Trophoblast cell (in vitro differentiated cells and primary cell): Measurements from ENCODE around the gene STOM.

Experiments
- DNase-seq, 2 donors: peaks; one replicate each; pipeline ENCODE4 v3.0.0-alpha.2; 2016
- H2AFZ ChIP-seq: 2 replicates; pipeline ENCODE4 v1.6.1; 2013; ENCODE audit warnings: low read length, moderate library complexity, mild to moderate bottlenecking; ENCODE audit not compliant: insufficient read depth, poor library complexity
- H2AK5ac ChIP-seq: 2 replicates; pipeline ENCODE4 v1.6.1; 2013; ENCODE audit warnings: mild to moderate bottlenecking, low read length
- H2BK120ac ChIP-seq: 2 replicates; pipeline ENCODE4 v1.6.1; 2013; ENCODE audit warnings: low read length, mild to moderate bottlenecking, moderate library complexity; ENCODE audit not compliant: insufficient read depth, poor library complexity
- H2BK12ac ChIP-seq: 2 replicates; pipeline ENCODE4 v1.6.1; 2013; ENCODE audit warnings: mild to moderate bottlenecking, low read length, moderate library complexity
- H2BK5ac ChIP-seq: 2 replicates; pipeline ENCODE4 v1.6.1; 2013; ENCODE audit warnings: low read length, low read depth, moderate library complexity, mild to moderate bottlenecking; ENCODE audit not compliant: poor library complexity
- H3K14ac ChIP-seq: 2 replicates; pipeline ENCODE4 v1.6.1; 2013; ENCODE audit warnings: mild to moderate bottlenecking, low read length
- H3K18ac ChIP-seq: 2 replicates; pipeline ENCODE4 v1.6.1; 2013; ENCODE audit warnings: mild to moderate bottlenecking, low read length
- H3K23ac ChIP-seq: 2 replicates; pipeline ENCODE4 v1.6.1; 2013; ENCODE audit warnings: low read length
- H3K27ac ChIP-seq: 2 replicates; pipeline ENCODE4 v1.5.1; 2013; ENCODE audit warnings: low read depth, mild to moderate bottlenecking, inconsistent platforms, low read length, moderate library complexity
- H3K27me3 ChIP-seq: 2 replicates; pipeline ENCODE4 v1.6.1; 2013; ENCODE audit warnings: inconsistent platforms, mild to moderate bottlenecking, low read length, moderate library complexity; ENCODE audit not compliant: insufficient read depth
- H3K36me3 ChIP-seq, 2 experiments: 1 replicate in 1 of 2; 2 replicates in 1 of 2; pipeline ENCODE4 v1.6.1; 2013; ENCODE audit warnings: low read length in 2 of 2, mild to moderate bottlenecking in 2 of 2, moderate library complexity in 1 of 2; ENCODE audit not compliant: insufficient read depth in 2 of 2, control insufficient read depth in 1 of 2
- H3K4ac ChIP-seq: 2 replicates; pipeline ENCODE4 v1.6.1; 2013; ENCODE audit warnings: low read depth, mild to moderate bottlenecking, low read length, moderate library complexity
- H3K4me1 ChIP-seq, 2 experiments: 1 replicate in 1 of 2; 2 replicates in 1 of 2; pipeline ENCODE4 v1.6.1; 2013; ENCODE audit warnings: low read length in 2 of 2, mild to moderate bottlenecking in 2 of 2, moderate library complexity in 1 of 2; ENCODE audit not compliant: insufficient read depth in 2 of 2, control insufficient read depth in 1 of 2
- H3K4me2 ChIP-seq: 2 replicates; pipeline ENCODE4 v1.6.1; 2013; ENCODE audit warnings: inconsistent platforms, mild to moderate bottlenecking, low read length, moderate library complexity
- H3K4me3 ChIP-seq: 2 replicates; pipeline ENCODE4 v1.5.1; 2013; ENCODE audit warnings: mild to moderate bottlenecking, low read depth, low read length, inconsistent platforms
- H3K79me1 ChIP-seq: one replicate; pipeline ENCODE4 v1.6.1; 2013; ENCODE audit warnings: low read length
- H3K79me2 ChIP-seq: 2 replicates; pipeline ENCODE4 v1.6.1; 2013; ENCODE audit warnings: low read length, mild to moderate bottlenecking; ENCODE audit not compliant: control insufficient read depth, insufficient read depth, poor library complexity
- H3K9ac ChIP-seq: 2 replicates; pipeline ENCODE4 v1.6.1; 2013; ENCODE audit warnings: mild to moderate bottlenecking, low read length
- H3K9me3 ChIP-seq: 2 replicates; pipeline ENCODE4 v1.6.1; 2013; ENCODE audit warnings: low read depth, mild to moderate bottlenecking, control low read depth, inconsistent platforms, low read length; ENCODE audit not compliant: insufficient read depth
- H4K12ac ChIP-seq: 2 replicates; pipeline ENCODE4 v1.6.1; 2013; ENCODE audit warnings: low read depth, mild to moderate bottlenecking, low read length, moderate library complexity
- H4K8ac ChIP-seq: 2 replicates; pipeline ENCODE4 v1.6.1; 2013; ENCODE audit warnings: low read depth, mild to moderate bottlenecking, low read length, moderate library complexity
- H4K91ac ChIP-seq: one replicate; pipeline ENCODE4 v1.6.1; 2013; ENCODE audit warnings: low read depth, mild to moderate bottlenecking, low read length, moderate library complexity
- WGBS: extraction: QIAGEN DNeasy Blood & Tissue Kit; methylation state at CpG from one replicate; pipeline ENCODE4 v1.1.7; 2013; ENCODE audit warnings: missing lambda C conversion rate; ENCODE audit not compliant: insufficient read length, insufficient coverage; ENCODE audit errors: extremely low coverage; 5-methylcytosine and 5-hydroxymethylcytosine counted together

The STOM gene

GRCh38 chr9:121368745-121369144 lies 1.3 kb downstream of the STOM start:
- Histone ChIP-seq H3K36me3 (peaks cover 3 to 4% of the 10 kb centered on the region in 2 experiments), H3K4me2 (peak overlapping the region; percentile 64), H3K79me1 (peaks cover 19% of the 10 kb centered on the region), H3K9me3 (no peaks in the 10 kb centered on the region), H3K27me3 (no peaks in the 10 kb centered on the region), H2AK5ac (no peak overlapping the region), H3K4me1 (peaks cover 7% of the 10 kb centered on the region in 2 experiments), H3K18ac (peak overlapping the region; percentile 79), H3K79me2 (peaks cover 12% of the 10 kb centered on the region), H3K4ac (peak overlapping the region; percentile 98), H4K8ac (peak overlapping the region; percentile 29), H3K9ac (no peak overlapping the region), H4K12ac (peak overlapping the region; percentile 49), H3K4me3 (peak overlapping the region; percentile 49), H3K27ac (peak overlapping the region; percentile 95), H2BK120ac (peak overlapping the region; percentile 46), H2BK12ac (peak overlapping the region; percentile 67), H4K91ac (peak overlapping the region; percentile 60), H2AFZ (no peak overlapping the region), H3K14ac (peak overlapping the region; percentile 80), H3K23ac (no peak overlapping the region), H2BK5ac (peak overlapping the region; percentile 66)
- WGBS = no CpG with 5 or more reads among the region's 8 CpGs
- no peak for DNase-seq

- Histone ChIP-seq H3K4ac (no peak overlapping the region), H4K12ac (no peak overlapping the region), H3K27ac (peak overlapping the region; percentile 95), H3K36me3 (peaks cover 3 to 4% of the 10 kb centered on the region in 2 experiments), H4K91ac (no peak overlapping the region), H2BK12ac (no peak overlapping the region), H3K27me3 (no peaks in the 10 kb centered on the region), H3K79me2 (peaks cover 12% of the 10 kb centered on the region), H2BK5ac (peak overlapping the region; percentile 60), H3K4me1 (peaks cover 7% of the 10 kb centered on the region in 2 experiments), H3K4me3 (no peak overlapping the region), H3K23ac (no peak overlapping the region), H4K8ac (no peak overlapping the region), H3K14ac (peak overlapping the region; percentile 54), H3K9ac (peak overlapping the region; percentile 74), H3K18ac (no peak overlapping the region), H2BK120ac (no peak overlapping the region), H3K79me1 (peaks cover 19% of the 10 kb centered on the region), H3K4me2 (peak overlapping the region; percentile 64), H3K9me3 (no peaks in the 10 kb centered on the region), H2AFZ (no peak overlapping the region), H2AK5ac (no peak overlapping the region)
- no peak for DNase-seq
- no CpG with 5 or more reads among the region's 1 CpG for WGBS
These were observed 1.9 kb downstream of the STOM start for GRCh38 chr9:121368138-121368522.

- Histone ChIP-seq H3K36me3 (peaks cover 3 to 4% of the 10 kb centered on the region in 2 experiments), H4K91ac (no peak overlapping the region), H3K4me1 (peaks cover 7% of the 10 kb centered on the region in 2 experiments), H3K9me3 (no peaks in the 10 kb centered on the region), H2BK5ac (no peak overlapping the region), H2AFZ (no peak overlapping the region), H4K8ac (no peak overlapping the region), H3K79me1 (peaks cover 19% of the 10 kb centered on the region), H3K4me3 (no peak overlapping the region), H3K14ac (no peak overlapping the region), H3K18ac (no peak overlapping the region), H3K9ac (no peak overlapping the region), H3K27me3 (no peaks in the 10 kb centered on the region), H3K23ac (no peak overlapping the region), H3K27ac (peak overlapping the region; percentile 90), H3K4me2 (peak overlapping the region; percentile 58), H2BK12ac (no peak overlapping the region), H2BK120ac (no peak overlapping the region), H3K79me2 (peaks cover 12% of the 10 kb centered on the region), H3K4ac (no peak overlapping the region), H2AK5ac (no peak overlapping the region), H4K12ac (no peak overlapping the region)
- DNase-seq = no peak
- no CpG with 5 or more reads among the region's 4 CpGs for WGBS
These were observed 2.5 kb downstream of the STOM start for GRCh38 chr9:121367306-121368137.

GRCh38 chr9:121366611-121367192 lies 3.3 kb downstream of the STOM start:
- Histone ChIP-seq H3K18ac (no peak overlapping the region), H3K23ac (no peak overlapping the region), H3K9ac (no peak overlapping the region), H3K14ac (no peak overlapping the region), H2BK5ac (peak overlapping the region; percentile 84), H3K79me2 (peaks cover 12% of the 10 kb centered on the region), H4K91ac (peak overlapping the region; percentile 87), H3K27me3 (no peaks in the 10 kb centered on the region), H3K79me1 (peaks cover 19% of the 10 kb centered on the region), H4K12ac (no peak overlapping the region), H3K36me3 (peaks cover 3 to 4% of the 10 kb centered on the region in 2 experiments), H3K4me1 (peaks cover 7% of the 10 kb centered on the region in 2 experiments), H2BK12ac (no peak overlapping the region), H4K8ac (no peak overlapping the region), H3K4me2 (peak overlapping the region; percentile 5), H3K4ac (peak overlapping the region; percentile 34), H2AFZ (no peak overlapping the region), H3K27ac (peak overlapping the region; percentile 39), H3K4me3 (no peak overlapping the region), H2BK120ac (peak overlapping the region; percentile 58), H2AK5ac (no peak overlapping the region), H3K9me3 (no peaks in the 10 kb centered on the region)
- WGBS = no CpG with 5 or more reads among the region's 5 CpGs
- no peak for DNase-seq
